Measurements from ENCODE around the gene TNFRSF8.

The TNFRSF8 gene

GRCh38 chr1:12060500-12060899 lies 2.6 kb upstream of the TNFRSF8 start:
- no peak for DNase-seq (ENCODE audit: low read depth)

DNA sequence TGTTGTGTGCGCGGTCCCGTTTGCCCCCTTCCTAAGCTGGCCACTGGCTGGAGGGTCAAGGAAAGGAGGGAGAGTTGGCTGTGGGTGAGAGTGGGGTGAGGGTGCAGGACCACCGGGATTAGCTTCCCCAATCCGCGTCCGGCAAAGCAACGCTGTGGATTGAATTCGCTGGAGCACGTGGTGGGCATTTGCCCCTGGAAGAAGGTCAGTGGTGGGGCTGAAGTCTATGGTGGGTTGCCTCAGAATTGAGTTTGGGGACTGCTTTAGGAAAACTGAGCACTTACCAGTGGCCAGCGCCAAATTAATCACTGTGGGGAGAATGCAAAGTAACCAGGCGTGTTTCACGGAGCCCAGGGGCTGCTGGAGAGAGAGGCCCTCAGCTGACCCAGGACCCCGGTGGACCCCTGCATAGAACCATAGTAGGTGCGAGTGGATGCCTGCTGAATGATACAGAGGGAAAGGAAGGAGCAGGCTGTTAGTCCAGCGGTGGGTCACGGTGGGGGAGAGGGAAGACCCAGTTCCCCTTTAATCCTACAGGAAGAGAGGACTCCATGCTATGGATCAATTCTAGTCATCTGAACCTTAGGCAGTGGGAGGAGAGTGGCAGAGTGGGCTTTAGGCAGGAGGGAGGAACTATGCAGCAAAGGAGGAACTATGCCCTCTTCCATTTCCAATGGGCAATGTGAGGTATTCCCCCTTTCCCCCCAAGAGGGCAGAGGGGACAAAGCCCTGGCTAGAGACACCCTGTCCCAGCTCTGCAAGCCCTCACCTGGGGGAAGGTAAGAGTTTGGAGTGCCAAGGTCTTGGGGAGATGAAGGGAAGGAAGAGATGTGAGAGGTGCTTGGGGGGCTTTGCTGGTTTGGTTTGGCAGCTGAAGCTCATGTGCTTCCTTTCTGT lies 1.2 kb downstream of the TNFRSF8 start:
- no peak for DNase-seq (ENCODE audit: low read depth)

DNA sequence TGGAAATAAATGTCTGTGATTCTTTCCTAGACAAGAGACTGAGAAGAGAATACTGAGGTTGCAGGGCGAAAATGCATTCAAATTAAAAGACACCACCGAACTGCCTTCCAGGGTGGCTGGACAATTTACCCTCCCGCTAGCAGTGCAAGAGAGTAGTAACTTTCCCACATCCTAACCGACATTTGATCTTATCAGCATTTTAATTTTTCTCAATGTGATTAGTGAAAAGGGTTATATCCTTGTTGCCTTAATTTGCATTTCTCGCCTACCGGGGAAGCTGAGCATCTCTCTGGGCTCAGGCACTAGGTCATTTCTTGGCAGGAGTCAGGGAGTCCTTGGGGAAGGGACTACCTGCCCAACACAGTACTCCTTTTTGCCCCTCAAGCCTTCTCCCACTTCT lies 2.8 kb downstream of the TNFRSF8 start:
- DNase-seq (ENCODE audit: low read depth) = no peak

GRCh38 chr1:12067900-12068821 lies 5.1 kb downstream of the TNFRSF8 start:
- peak; percentile 40 for DNase-seq (ENCODE audit: low read depth)

DNA sequence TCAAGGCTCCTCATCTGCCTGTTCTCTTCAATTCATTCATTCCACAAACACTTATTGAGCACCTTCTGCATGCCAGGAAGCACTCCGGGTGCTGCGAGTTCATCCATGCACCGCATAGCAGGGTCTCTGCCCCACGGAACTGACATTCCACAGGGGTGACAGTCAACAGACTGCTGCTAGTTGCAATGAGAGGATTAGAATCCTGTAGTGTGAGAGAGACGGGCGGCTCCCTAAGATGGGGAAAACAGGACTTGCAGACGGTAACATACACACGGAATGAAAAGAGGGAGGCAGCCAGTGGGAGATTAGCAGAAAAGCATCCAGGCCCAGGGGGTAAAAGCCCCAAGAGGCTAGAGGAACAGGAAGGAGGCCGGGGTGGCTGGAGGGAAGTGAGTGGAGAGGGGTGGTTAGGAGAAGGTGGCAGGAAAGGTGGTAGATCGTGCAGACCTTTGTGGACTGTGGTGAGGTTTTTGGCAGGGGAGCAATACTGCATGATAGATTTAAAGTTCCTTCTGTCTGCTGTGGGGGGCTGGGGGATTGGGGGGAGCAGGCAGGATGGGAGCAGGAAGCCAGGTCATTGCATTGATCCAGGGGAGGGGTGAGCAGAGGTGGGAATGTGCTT lies 6.6 kb downstream of the TNFRSF8 start:
- DNase-seq (ENCODE audit: low read depth) = no peak

- DNase-seq (ENCODE audit: low read depth) = no peak
Observed at GRCh38 chr1:12071892-12072291, 8.8 kb downstream of the TNFRSF8 start.

DNA sequence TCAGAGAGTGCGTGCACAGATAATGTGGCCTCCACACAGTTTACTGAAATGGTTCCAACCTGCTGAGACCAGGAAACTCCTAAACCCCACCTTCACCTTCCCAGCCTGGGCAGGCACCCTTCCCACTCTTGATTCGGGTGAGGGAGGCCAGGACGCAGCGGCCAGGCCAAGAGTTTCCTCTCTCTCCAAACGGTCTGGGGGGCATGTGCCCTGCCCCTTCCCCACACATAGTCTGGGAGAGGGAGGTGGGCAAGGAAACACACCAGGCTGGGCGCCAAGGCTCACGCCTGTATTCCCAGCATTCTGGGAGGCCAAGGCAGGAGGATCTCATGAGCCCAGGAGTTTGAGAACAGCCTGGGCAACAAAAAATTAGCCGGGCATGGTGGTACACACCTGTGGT lies 9.6 kb downstream of the TNFRSF8 start:
- no peak for DNase-seq (ENCODE audit: low read depth)

- no peak for DNase-seq (ENCODE audit: low read depth)
Observed at GRCh38 chr1:12073796-12074195, 10.7 kb downstream of the TNFRSF8 start.

- DNase-seq (ENCODE audit: low read depth) = no peak
Observed at GRCh38 chr1:12075195-12076114, 12.4 kb downstream of the TNFRSF8 start.

DNA sequence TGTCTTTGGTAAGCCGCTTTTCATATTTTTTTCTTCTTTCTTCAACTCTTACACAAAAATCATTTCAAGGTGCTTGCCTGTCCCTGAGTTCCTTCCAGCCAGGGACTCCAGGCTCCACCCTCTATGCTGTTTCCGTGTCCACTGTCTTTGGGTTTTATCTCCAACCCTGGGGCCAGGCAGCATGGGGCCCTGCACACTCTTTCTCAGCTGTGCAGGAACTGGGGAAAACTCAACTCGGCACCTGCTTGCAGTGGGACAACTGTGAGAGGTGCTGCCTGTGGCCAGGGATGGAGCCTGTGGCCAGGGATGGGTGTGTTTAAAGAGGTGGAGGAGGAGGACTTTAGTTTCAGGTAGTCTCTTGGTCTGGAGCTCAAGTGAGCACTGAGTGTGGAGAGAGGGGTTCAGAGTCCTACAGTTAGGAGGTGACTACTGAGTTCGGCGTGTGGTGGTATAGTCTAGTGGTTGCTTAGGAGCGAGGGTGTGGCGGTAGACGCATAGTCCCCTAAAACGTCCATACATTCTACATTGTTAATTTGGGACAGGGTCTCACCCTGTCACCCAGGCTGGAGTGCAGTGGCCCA lies 13.4 kb downstream of the TNFRSF8 start:
- DNase-seq (ENCODE audit: low read depth) = no peak

DNA sequence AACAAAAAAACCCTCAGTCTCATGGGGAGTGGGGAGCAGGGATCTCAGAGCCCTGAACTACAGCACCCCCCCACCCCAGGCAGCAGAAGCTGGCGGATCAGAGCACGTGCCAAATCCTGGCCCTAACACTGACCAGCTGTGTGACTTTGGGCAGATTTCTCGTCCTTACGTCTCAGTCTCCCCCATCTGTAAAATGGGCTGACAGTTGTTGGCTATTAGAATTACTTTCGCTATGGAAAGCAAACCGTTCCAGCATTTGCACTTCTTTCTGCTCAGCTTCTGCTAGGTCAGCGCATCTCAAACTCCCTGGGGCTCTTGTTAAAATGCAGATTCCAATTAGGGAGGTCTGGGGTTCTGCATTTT lies 15.5 kb downstream of the TNFRSF8 start:
- no peak for DNase-seq (ENCODE audit: low read depth)

DNA sequence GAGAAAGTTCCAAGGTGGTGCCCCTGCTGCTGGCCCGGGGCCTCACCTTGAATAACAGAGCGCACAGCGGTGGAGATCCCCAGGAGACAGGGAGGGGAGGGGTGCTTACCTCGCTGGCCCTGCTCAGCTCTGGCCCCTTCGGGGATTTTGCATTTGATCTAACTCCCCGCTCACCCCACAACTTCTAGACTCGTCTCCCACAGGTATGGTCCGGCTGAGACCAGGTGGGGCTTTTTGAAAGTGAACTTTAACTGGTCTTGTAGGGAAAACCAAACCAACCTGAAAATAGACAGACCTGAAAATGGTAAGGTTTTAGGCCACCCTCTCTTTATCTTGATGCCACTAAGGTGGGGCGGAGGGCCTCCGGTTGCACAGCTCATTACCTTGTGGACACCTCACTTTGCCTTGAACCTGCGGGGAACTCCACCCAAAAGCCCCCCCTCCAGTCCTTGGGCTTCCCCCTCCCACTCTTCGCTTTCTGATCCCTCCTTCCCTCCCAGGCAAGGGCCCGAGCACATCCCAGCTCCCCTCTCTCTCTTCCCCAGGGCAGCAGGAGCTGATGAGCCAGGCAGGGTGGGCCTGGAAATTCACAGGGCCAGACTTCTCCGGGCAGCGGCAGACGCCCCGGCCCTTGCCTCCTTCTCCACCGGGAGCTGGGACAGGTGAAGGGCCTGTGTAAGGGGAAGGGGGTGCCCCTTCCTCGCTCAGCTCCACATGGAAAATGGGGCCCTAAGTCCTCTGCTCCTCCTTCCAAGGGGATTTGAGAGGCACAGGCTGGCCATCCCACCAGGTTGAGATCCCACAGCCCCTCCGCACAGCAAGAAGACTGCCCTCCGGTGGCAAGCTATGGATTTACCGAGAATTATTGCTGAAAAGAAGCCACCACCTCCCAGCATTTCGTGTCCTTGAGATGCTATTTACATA lies 16.1 kb downstream of the TNFRSF8 start:
- DNase-seq (ENCODE audit: low read depth) = no peak

- DNase-seq (ENCODE audit: low read depth) = no peak
Observed at GRCh38 chr1:12080156-12080555, 17.1 kb downstream of the TNFRSF8 start.

GRCh38 chr1:12080773-12081556 lies 17.9 kb downstream of the TNFRSF8 start:
- DNase-seq (ENCODE audit: low read depth) = no peak

DNA sequence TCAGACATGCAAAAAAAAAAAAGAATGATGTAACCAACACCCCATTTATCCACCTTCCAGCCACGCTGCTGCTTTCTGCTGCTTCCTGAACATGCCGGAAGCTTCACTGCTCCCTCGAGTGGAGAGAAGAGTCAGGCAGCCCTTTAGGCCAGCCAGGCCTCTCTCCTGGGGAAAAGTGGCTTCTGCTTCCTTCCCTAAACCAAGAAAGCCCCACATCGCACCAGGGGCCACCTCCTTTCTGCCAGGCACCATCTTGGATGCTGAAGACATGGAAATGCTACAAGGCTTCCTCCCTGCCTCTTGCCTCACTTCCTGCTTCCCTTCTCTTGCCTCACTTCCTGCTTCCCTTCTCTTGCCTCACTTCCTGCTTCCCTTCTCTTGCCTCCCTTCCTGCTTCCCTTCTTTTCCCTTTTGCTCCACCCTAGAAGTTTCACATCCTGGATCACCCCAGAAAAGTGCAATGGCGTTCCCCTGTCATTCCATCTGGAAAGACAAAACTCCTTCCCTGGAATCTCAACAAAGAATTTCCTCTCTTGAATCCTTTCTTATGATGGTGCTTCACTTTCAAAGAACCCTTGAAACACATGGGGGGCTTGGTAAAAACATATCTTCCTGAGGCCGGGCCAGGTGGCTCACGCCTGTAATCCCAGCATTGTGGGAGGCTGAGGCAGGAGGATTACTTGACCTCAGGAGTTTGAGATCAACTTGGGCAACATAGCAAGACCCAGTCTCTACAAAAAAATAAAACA lies 18.7 kb downstream of the TNFRSF8 start:
- DNase-seq (ENCODE audit: low read depth) = no peak

- DNase-seq (ENCODE audit: low read depth) = no peak
Observed at GRCh38 chr1:12082988-12083387, 19.9 kb downstream of the TNFRSF8 start.

DNA sequence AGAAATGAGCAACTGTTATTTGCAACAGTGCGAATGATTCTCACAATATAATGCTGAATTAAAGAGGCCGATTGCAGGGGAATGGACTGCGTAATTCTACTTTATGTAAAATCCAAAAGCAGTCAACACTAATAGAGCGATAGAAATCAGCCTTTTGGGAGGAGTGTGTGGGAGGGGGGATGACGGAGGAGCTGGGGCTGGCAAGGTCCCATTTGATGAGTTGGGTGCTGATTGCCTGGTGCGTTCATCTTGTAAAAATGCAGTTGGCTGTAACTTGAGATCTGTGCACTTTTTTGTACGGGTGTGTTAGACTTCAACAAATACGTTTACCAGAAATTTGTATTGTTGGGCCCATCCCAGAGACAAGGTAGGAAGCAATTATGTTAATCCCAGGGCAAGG lies 20.7 kb downstream of the TNFRSF8 start:
- DNase-seq (ENCODE audit: low read depth) = no peak

GRCh38 chr1:12085643-12086260 lies 22.6 kb downstream of the TNFRSF8 start:
- DNase-seq (ENCODE audit: low read depth) = no peak

All from activated T-helper 9 cell treated with anti-CD3 and anti-CD28 coated beads, Interleukin-2, amount 50 U/mL, for 16 hours (primary cell).